ENCODE results near the gene SGMS1. TPM values are rescaled to one million over a fixed set of nuclear protein-coding genes. Genes with fewer than 3 reads are reported as not detected.
"Not testable (repeated sequence)": the region's sequence is repeated elsewhere in the genome, so short reads cannot be mapped to it uniquely, and the experiment has no call there.

Gene SGMS1
- total and polyA plus RNA-seq, 2 donors (not counting 3 experiments of a cell fraction or from before 2014, with no cell fraction given), result 9.7 to 23.7 TPM

- Histone ChIP-seq H3K27me3 (ENCODE audit: control insufficient read depth in 2 of 2, insufficient read depth in 2 of 2, low read length in 2 of 2) (no peaks in the 10 kb centered on the region), H2AFZ (ENCODE audit: low read depth, low read length) (no peak overlapping the region), H3K9me1 (replicated peaks; ENCODE audit: control insufficient read depth, extremely low read depth, insufficient read depth, low read length) (no peaks in the 10 kb centered on the region), H3K4me1 (ENCODE audit: control insufficient read depth, extremely low read depth, insufficient read depth, low read length) (no peaks in the 10 kb centered on the region), H3K4me3 (replicated peaks in 1 of 3; ENCODE audit: insufficient read depth in 1 of 3, low read depth in 1 of 3, low read length in 3 of 3) (no peak overlapping the region), H3K36me3 (ENCODE audit: control insufficient read depth in 2 of 2, extremely low read depth in 1 of 2, insufficient read depth in 2 of 2, low read length in 2 of 2) (no peaks in the 10 kb centered on the region), H3K27ac (ENCODE audit: insufficient read depth, low read depth, low read length) (no peak overlapping the region), H3K9me3 (replicated peaks; ENCODE audit: control insufficient read depth, insufficient read depth, low read length) (no peaks in the 10 kb centered on the region), H3K79me2 (ENCODE audit: control insufficient read depth, insufficient read depth, low read length) (no peaks in the 10 kb centered on the region), H3K4me2 (ENCODE audit: insufficient read depth, low read length) (no peak overlapping the region), H4K20me1 (replicated peaks; ENCODE audit: control insufficient read depth, extremely low read depth, insufficient read depth, low read length) (no peaks in the 10 kb centered on the region), H3K9ac (replicated peaks; ENCODE audit: extremely low read depth, insufficient read depth, low read length) (no peak overlapping the region)
- TF ChIP-seq MAX (IDR thresholded peaks at IDR 0.05; ENCODE audit: insufficient read depth, insufficient read length), result no peak
- no peak for TF ChIP-seq JUN (IDR thresholded peaks at IDR 0.05; ENCODE audit: borderline replicate concordance, insufficient read depth, insufficient read length, low read depth)
- TF ChIP-seq POLR2A (IDR thresholded peaks at IDR 0.05; ENCODE audit: low read depth, low read length), result no peak
- TF ChIP-seq EZH2 (IDR thresholded peaks at IDR 0.05; ENCODE audit: borderline replicate concordance, low read depth, low read length, severe bottlenecking), result no peak
- TF ChIP-seq GATA2 (IDR thresholded peaks at IDR 0.05; ENCODE audit: insufficient read depth, insufficient read length, low read depth, low read length), result no peak
- TF ChIP-seq CTCF (IDR thresholded peaks at IDR 0.05; ENCODE audit: extremely low read depth in 1 of 2, insufficient read depth in 1 of 2, low read depth in 1 of 2, low read length in 2 of 2), result no peak
- intact Hi-C loops (cut with micrococcal nuclease) (no loop called here), dilution Hi-C loops (cut with MboI; ENCODE audit: extremely low pct_ligation_motif_present, low sequenced_read_pairs) (no loop called here)
- CTCF ChIA-PET, result no interaction called here
- FAIRE-seq (no peak), DNase-seq (ENCODE audit: low read depth, low spot score) (no peak)
- no TSS peak for BruUV-seq (replicated peaks)
- POLR2A ChIA-PET, result no interaction called here
Measured at GRCh38 chr10:50572017-50572491, 51.7 kb downstream of the SGMS1 start.

GRCh38 chr10:50568750-50569149 lies 55.0 kb downstream of the SGMS1 start:
- H3K9me3 ChIP-seq (replicated peaks; ENCODE audit: control insufficient read depth, insufficient read depth, low read length); H3K36me3 ChIP-seq (ENCODE audit: control insufficient read depth in 2 of 2, extremely low read depth in 1 of 2, insufficient read depth in 2 of 2, low read length in 2 of 2); H3K4me3 ChIP-seq (replicated peaks in 1 of 3; ENCODE audit: insufficient read depth in 1 of 3, low read depth in 1 of 3, low read length in 3 of 3); H3K27me3 ChIP-seq (ENCODE audit: control insufficient read depth in 2 of 2, insufficient read depth in 2 of 2, low read length in 2 of 2); H3K27ac ChIP-seq (ENCODE audit: insufficient read depth, low read depth, low read length); H3K4me2 ChIP-seq (ENCODE audit: insufficient read depth, low read length); H3K79me2 ChIP-seq (ENCODE audit: control insufficient read depth, insufficient read depth, low read length); H3K9me1 ChIP-seq (replicated peaks; ENCODE audit: control insufficient read depth, extremely low read depth, insufficient read depth, low read length); BruUV-seq (replicated peaks); dilution Hi-C loops (cut with MboI; ENCODE audit: extremely low pct_ligation_motif_present, low sequenced_read_pairs); H2AFZ ChIP-seq (ENCODE audit: low read depth, low read length); POLR2A ChIA-PET; H3K9ac ChIP-seq (replicated peaks; ENCODE audit: extremely low read depth, insufficient read depth, low read length); H4K20me1 ChIP-seq (replicated peaks; ENCODE audit: control insufficient read depth, extremely low read depth, insufficient read depth, low read length); FAIRE-seq; intact Hi-C loops (cut with micrococcal nuclease); H3K4me1 ChIP-seq (ENCODE audit: control insufficient read depth, extremely low read depth, insufficient read depth, low read length); DNase-seq (ENCODE audit: low read depth, low spot score): not testable (repeated sequence)
- CTCF ChIA-PET, result interaction anchor here (1.1 kb wide), 1 partner anchor 25 kb away, joined by 3 read pairs; no protein-coding TSS in a partner anchor

All from endothelial cell of umbilical vein (primary cell).